Measurements from ENCODE around the gene CAVIN2.

Gene CAVIN2

DNA sequence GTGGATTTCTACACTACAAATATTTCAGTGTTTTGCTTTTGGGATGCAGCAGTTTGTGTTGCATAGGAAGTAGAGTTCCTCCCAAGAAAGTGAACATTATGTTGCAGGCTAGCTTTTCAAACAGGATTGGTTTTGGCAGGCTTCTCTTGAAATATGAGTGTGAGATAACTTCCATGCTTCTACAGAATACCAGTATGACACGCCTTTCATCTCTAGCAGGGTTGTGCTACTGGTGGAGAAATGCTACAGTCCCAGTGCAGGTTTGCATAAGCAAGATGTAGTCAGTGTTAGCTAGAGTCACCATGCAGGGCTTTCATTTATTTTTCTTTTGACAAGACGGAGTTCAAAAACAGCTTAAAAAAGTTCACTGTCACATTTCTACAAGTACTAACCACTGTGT, 17.1 kb upstream of the CAVIN2 start:
- no peak for DNase-seq

DNA sequence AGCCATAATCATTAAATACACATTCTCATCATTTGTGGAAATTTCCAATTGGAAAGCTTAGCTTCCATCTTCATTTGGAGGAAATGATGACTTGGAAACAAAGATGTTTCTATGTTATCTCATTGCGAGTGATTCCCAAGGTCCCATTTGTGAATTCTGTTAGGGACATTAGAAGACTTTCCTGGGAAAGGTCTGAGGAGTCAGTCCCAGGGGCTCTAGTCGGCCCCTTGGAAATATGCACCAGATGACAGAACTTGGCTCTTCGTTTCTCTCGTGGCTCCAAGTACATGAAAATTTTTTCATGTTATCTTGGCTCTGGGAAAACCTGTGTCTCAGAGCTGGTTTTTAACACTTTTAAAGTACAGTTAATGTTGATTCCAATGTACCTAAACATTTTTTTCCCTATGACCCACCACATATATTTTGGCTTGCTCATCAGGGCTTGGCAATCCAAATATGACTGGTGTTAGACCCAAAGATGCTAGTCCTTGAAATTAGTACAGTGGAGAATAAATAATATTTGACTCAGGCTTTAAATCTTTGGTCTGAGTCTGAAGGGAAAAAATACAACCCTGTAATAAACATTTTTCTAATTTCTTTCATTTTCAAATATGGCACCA, 15.4 kb upstream of the CAVIN2 start:
- DNase-seq: no peak

DNA sequence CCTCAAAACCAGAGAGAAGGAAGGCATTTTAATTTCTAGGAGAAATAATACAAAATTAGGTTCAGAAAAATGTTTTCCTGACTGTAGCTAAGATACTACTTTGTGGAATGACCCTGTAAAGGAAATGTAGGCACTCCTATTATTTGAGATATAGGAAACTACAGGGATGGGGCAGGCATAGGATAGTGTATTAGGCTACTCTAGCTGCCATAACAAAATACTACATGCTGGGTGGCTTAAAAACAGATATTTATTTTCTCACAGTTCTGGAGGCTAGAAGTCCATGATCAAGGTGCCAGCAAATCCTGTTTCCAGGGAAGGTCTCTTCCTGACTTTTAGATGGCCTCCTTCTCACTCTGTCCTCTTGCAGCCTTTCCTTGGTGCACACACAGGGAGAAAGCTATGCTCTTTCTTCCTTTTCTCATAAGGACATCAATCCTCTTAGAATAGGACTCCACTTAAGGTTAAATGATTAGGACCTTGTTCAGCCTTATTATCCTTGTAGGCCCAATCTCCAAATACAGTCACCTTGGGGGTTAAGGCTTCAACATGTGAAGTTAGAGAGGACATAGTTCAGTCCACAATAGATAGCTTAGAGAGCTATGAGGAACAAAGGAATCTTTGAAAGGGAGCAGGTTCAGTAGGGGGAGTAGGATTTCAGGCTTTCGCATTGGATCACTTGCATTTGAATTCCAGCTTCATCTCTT, 14.0 kb upstream of the CAVIN2 start:
- DNase-seq: no peak

DNA sequence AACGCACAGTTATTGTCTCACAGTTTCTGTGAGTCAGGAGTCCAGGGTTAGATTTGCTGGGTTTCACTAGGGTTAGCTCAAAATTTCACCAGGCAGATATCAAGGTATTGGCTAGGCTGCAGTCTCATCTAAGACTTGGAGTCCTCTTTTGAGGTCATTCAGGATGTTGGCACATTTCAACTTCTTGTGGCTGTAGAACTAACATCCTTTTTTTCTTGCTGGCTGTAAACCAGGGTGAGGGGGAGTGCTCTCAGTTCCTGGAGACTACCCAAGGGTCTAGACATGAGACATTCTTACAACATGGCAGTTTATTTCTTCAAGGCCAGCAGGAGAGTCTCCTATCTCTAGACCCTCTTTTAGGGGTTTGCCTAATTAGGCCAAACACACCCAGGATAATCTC, 12.8 kb upstream of the CAVIN2 start:
- no peak for DNase-seq

DNA sequence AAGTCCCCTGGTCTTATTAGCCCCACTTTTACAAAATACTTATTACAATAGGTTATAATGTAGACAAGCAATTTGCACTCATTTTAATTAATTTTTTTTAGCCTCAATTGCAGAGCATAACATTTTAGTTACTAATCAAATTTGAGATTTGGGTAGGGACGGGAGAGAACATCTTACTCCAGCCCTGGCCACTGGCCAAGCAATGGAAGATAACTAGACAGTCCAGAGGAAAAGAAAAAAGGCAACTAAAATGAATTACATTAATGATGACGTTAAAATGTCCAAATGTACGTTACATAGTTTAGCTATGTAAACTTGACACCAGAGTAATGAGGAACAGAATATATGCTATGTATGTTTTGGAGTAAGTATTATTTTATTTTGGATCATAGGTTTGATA, 11.0 kb upstream of the CAVIN2 start:
- no peak for DNase-seq

DNA sequence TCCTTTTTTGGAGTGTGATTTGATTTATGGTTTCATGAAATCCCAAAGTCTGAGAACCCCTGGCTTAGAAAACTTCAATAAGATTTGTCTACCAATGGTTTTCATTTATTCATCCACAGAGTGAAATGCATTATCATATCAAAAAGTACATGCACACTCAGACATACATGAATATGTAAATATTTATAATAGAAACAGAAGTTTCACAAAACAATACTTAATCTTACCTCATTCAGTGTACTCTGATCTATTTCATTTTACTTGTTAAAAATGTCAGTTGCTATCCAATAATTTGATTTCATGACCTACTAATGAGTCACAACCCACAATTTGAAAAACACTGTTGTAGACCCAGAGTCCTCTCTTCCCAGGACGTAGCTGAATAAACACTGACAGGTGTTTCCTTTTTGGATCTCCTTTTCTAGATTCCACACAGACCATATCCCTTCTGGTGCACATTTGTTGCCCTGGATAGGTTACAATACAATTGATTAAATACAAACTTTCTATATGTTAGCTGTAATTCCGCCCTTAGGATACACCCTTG, 10.4 kb upstream of the CAVIN2 start:
- DNase-seq: no peak

DNA sequence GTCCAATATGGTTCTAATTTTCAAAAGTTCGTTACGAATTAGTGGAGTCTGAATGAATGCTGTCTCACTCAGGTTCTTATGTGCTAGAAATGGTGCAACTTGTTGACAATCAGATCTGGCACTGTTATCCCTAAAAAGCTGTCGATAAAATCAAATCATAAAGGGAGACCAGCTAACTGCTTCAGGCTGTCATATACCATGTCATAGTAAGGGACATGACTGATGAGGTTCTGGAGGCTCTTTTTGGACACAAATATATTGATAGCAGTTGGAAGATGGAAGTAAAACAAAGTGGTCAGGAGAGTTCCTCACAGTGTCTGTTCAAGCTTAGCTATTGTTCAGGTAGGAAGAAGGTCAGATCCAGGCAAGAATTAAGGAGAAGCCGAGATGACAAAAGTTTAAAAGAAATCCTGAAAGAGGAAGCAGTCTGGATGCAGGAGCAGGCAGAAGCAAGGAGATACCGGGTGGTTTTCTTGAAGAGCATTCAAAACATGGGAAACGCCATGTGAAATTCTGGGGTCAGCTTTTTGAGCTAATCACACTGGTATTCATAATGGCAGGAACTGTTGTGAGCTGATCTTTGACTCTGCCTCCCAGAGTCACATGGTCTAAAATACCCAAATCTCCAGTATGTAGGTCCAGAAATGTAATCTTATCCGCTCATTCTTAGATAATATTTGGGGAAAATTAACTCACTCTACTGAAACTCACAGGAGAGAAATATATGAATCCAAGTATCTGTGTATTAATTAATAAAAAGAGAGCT, 9.4 kb upstream of the CAVIN2 start:
- no peak for DNase-seq

DNA sequence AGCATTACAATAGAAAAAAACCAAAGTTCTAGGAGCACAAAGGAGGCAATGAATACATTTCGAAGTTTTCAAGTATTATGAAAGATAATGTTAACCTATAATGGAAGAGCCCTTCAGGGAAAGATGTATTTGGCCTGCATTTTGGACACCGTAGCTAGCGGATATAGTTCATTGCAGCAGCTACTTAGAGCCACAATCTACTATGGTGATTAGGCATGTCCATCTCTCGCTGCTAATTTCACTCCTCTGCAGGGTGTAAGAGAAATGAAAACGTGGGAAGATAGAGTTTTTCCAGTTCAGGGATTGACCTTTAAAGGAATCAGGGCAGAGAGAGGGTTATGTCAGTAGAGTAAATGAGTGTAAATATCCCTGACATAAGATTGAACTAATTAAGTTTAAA, 8.5 kb upstream of the CAVIN2 start:
- no peak for DNase-seq

DNA sequence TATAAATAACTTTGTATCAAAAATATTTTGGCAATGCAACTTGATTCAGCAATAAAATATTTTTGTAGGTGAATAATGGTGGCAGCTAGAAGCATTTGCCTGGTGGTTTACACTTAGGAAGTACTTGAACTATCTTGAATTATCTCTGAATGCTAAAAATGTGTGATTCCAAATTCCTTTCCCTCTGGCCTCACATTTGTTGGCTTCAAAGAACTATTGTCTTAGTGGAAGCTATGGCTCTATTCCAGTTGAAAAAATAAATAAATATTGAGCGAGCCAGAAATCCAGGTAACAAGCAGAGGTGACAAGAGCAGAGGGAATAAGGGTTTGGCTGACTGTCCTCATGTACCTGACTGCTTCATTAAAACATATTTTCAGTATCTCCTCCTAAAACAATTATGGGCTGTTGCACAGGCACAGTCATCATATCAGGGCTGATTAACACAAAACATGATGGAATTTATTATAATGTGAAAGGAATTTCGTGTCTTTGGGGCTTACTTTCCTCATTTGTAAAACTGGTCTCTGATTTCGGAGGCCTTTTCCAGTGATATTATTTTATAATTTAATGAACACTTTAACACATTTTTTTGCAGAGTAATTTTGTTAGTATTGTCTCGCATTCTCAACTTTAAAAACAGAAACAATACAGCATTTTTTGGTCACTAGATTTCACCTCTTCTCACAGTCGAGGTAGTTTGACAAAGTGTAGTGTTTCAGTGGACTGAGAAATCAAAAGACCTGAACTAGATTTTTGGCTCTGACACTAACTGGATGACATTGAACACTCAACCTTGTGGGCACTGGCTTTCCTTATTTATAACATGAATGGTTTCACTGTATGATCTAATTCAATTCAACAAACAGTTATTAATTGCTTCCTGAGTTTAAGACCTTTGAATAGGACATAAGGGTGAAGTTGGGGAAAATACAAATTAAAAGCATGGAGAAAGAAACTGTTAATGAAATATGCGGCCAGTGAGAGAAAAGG, 7.8 kb upstream of the CAVIN2 start:
- DNase-seq: no peak

DNA sequence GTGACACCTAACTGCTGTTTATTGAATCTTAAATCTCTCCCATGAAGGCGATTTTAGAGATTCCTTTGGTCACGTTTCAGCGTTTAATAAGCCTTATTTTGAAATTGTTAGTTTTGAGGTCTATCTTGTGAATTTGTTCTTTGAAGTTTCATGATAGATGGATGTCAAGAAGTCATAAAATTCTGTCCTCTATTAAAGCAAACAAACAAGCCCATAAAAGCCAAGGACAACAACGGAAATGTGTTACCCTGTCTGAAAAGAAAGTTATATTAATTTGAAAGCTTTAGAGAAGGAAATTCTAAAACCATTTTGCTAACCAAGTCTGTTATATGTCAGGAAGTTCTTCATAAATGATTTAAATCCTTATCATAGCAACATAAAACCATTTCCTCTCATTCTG, 7.0 kb upstream of the CAVIN2 start:
- DNase-seq: no peak

DNA sequence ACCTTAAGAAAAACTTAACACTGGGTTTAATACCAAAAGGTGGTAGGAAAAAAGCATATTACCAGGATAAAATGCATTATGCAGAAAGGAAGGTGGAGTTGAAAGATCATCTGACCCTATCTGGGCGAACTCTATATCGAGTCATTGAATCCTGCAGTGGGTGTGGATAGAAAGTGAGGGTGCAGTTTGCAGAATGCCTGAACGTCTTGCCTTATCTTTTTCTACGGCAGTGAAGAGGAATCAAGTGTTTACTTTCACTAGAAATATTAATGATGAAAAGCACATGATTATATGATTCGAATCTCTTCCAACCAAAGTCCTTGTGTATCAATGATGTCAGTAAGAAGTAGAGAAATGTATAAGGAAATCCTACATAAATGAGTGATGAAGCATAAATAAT, 4.3 kb upstream of the CAVIN2 start:
- DNase-seq: no peak

DNA sequence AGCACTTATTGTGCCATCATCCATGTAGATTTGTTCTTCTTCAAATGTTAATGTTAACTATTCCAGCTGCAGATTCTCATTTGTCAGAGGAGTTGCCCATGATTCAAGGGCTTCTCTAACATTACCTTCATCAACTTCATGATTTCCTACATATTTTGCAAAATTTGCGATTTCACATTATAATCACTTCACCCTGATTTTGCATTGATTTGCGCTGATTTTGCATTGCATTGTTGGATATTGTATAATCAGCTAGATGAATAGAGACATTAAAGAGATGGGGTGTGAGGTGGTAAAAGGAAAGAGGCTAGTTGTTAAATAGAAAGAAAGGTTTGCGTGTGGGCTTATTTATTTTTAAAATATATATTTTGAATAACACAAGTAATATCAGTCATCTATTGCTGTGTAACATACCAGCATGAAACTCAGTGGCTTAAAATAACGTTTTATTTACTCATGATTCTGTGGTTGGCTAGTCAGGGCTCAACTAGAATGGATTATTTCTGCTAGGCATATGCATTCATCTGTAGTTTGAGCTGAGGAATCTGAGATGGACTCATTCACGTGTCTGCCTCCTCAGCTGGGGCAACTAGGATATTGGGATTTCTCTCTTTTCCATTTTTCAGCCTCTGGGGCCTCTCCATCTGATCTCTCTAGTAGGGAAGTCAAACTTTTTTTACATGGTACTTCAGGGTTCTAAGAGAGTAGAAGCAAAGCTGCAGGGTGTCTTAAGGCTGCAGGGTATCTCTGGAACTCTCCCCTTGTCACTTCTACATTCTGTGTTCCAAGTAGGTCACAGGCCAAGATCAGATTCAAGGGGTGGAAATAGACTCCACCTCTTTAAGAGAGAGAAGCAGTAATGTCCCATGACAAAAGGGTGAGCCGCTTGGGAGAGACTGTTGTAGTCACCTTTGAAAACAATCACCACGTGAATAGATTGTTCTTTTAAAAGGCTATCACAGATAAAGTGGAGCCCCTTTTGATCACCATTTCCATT, 2.2 kb upstream of the CAVIN2 start:
- DNase-seq: no peak

DNA sequence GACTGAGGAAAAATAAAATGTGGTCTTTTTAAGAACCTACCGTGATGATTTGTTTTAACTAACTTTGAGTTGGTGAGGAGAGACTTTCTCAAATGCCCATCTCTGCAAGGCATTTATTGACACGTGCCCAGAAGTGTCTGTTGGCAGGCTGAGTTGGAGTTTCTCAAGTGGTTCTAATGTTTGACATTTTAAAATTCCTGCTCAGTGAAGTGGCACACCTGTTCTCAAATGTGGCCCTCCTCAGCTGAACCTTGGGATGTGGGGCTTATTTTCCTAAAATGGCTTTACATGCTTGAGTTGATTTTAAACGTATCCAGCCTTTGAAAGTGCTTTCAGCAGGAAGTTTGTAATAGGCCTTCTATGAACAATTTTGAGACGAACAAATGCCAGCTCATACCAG, 876 bp upstream of the CAVIN2 start:
- no peak for DNase-seq

DNA sequence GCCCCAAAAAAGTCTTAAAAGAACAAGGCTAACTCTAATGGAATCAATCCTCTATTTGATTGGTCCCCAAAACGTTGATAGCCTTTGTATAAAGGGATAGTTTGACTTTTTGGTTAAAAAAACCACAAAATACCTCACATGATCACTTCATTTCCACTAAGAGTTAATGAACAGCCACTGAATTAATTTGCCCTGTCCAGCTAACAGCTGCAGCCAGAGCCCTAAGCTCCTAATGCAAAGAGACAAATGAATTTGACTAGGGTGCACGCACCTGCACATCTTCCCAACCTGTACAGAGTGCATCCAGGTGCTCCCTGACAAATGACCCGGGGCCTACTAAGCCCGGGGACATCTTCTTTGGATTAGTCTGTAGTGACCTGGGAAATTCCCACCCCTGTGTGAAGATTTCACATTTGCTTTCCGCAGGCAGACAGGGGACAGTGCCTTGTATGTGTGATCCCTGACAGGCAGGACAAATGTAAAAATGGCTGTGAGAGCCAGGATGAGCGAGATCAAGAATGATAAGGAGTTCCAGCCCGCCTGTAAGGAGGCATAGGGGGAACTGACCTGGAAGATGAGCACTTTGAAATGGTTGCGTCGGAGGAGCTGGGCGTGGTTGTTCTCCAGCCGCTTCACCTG, 893 bp downstream of the CAVIN2 start:
- no peak for DNase-seq

DNA sequence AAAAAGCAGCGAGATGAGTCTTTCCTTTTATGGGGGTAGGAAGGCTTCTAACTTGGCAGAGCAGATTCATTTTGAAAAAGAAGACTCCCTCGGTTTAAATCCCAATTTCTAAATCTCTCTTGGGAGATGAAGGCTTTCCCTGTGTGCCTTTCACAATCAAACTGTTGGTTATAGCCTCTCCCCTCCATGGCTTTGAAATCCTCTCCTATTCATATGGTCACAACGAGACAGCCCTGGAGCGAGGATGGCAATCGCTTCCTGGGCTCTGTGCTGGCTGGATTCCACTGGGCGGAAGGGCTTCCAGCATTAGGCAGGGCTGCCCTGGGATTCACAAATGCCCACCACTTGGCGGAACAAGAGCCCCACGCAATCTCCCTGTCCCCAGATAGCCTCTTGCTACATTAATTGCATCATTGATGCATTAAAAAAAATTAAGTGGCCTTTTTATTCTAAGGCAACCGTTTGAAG, 1.6 kb downstream of the CAVIN2 start:
- DNase-seq: no peak

DNA sequence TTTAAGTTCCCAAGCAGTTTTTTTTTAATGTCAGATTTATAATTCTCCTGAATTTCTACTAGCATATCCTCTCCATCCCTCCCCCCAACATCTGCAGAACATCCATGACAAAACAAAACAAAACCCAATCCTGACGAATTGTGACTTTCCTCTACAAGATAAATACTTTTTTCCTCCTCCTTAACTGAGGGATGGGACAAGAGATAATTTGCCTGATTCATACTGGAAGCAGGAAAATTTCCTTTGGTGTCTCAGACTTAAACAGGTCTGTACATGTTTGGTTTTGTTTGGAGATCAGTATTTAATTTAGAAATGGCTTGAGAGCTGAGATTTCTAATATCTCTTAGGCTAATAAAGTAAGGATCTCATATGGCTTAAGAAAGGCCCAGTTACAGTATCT, 2.2 kb downstream of the CAVIN2 start:
- no peak for DNase-seq

DNA sequence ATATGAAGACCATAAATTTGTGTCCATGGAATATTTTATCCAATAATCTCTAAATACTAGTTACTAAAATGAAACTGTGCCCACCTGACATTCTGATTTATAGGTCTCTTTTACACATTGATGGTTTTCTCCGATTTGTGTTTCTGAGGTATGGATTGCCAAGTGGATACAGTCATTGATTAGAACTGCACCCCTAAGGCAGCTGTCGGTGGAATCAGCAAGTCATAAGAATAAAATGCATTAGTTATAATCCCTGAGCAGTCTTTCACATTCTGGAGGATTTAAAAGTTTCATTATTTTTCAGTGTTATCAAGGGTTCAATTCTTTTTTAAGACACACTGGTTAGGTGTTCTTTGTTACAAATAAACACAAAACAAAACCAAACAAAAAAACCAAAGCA, 6.0 kb downstream of the CAVIN2 start:
- DNase-seq: no peak

DNA sequence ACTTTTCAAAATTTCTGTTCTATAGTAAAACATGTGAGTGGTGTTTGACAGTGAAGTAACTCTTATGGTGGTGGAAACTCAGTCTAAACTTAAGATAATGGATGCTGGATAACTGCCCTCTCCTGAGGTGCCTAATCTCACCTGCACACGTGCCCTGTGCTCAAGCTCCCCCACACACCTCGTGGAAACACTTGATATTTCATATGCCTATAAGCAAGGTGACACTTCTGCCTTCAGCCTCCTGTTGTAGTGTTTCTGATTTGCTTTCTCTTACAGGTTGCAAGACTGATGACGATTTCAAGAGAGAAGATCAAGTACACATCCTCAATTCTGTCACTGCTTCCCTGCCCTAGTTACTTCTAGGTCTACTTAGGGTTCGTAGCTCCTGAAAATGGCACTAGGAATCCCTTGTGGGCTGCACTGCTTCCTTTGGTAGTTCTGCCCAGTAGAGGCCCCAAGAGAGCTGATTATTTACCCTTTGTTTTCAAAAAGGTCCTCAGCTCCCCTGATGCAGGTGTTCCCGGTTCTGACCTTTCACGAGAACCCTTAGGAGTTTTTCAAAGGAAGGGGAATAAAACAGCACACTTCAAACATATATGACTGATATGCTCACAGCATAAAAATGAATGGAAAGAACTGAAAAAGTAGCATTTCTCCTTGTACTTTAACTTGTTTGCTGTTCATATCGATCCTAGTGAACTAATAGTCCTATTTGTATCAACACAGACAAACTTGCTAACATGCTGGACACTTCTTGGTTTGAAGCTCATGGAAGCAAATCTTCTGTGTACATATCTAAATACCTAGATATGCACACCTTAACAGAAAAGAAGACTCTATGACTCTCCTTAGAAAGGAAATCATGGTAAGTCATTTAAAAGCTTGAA, 6.7 kb downstream of the CAVIN2 start:
- no peak for DNase-seq

DNA sequence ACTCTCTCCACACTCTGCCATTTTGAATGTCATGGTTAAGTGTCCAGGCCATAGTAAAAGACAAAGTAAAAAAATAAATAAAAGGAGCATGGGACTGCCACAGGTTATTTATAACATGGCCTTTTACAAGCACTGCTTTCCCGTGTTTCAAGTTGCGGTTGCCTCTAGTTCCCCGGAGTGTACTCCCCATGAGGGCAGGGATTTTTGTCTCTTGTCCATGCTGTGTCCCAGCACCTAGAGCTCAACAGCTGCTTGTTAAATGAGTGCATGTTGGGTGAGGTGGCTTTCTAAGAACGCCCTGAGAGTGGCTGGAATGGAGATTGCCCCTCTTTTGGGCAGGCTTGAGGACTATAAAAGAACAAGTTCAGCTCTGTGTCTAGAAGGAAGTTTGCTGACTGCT, 8.4 kb downstream of the CAVIN2 start:
- DNase-seq: no peak

Data from activated CD4-positive, alpha-beta T cell treated with anti-CD3 and anti-CD28 coated beads, Interleukin-2, amount 50 U/mL, for 1 hour (primary cell).